ENCODE results near the gene ZNF341. TPM values are rescaled to one million over a fixed set of nuclear protein-coding genes. Genes with fewer than 3 reads are reported as not detected.
"Not testable (repeated sequence)": the region's sequence is repeated elsewhere in the genome, so short reads cannot be mapped to it uniquely, and the experiment has no call there.

ZNF341 gene
- total RNA-seq, 1 donor from 2014 or later = 0.53 TPM

GRCh38 chr20:33693289-33693688 is 38.5 kb upstream of the ZNF341 start:
- FAIRE-seq (no peak), DNase-seq (ENCODE audit: low read depth) (no peak)
- H3K36me3 ChIP-seq (ENCODE audit: control insufficient read depth, insufficient read depth, low read length) = no peaks in the 10 kb centered on the region
- no peak overlapping the region for H3K4me3 ChIP-seq (ENCODE audit: low read depth, low read length)
- no peaks in the 10 kb centered on the region for H3K27me3 ChIP-seq (ENCODE audit: control insufficient read depth, insufficient read depth, low read length)
- no peak for TF ChIP-seq CTCF (IDR thresholded peaks at IDR 0.05; ENCODE audit: insufficient read depth, low read length, severe bottlenecking)

GRCh38 chr20:33693741-33694638 is 37.8 kb upstream of the ZNF341 start:
- FAIRE-seq = no peak
- H3K4me3 ChIP-seq (ENCODE audit: low read depth, low read length) = no peak overlapping the region
- H3K36me3 ChIP-seq (ENCODE audit: control insufficient read depth, insufficient read depth, low read length) = no peaks in the 10 kb centered on the region
- H3K27me3 ChIP-seq (ENCODE audit: control insufficient read depth, insufficient read depth, low read length) = no peaks in the 10 kb centered on the region
- TF ChIP-seq CTCF (IDR thresholded peaks at IDR 0.05; ENCODE audit: insufficient read depth, low read length, severe bottlenecking) = no peak
- DNase-seq (ENCODE audit: low read depth) = no peak

- no peak for TF ChIP-seq CTCF (IDR thresholded peaks at IDR 0.05; ENCODE audit: insufficient read depth, low read length, severe bottlenecking)
- DNase-seq (ENCODE audit: low read depth) (no peak), FAIRE-seq (no peak)
- H3K36me3 ChIP-seq (ENCODE audit: control insufficient read depth, insufficient read depth, low read length) = no peaks in the 10 kb centered on the region
- H3K4me3 ChIP-seq (ENCODE audit: low read depth, low read length) = no peak overlapping the region
- H3K27me3 ChIP-seq (ENCODE audit: control insufficient read depth, insufficient read depth, low read length) = no peaks in the 10 kb centered on the region
Measured at GRCh38 chr20:33694639-33695012, 37.2 kb upstream of the ZNF341 start.

GRCh38 chr20:33696448-33696847 is 35.3 kb upstream of the ZNF341 start:
- no peak for DNase-seq (ENCODE audit: low read depth)
- no peak overlapping the region for H3K4me3 ChIP-seq (ENCODE audit: low read depth, low read length)
- no peaks in the 10 kb centered on the region for H3K36me3 ChIP-seq (ENCODE audit: control insufficient read depth, insufficient read depth, low read length)
- FAIRE-seq = no peak
- TF ChIP-seq CTCF (IDR thresholded peaks at IDR 0.05; ENCODE audit: insufficient read depth, low read length, severe bottlenecking) = no peak
- H3K27me3 ChIP-seq (ENCODE audit: control insufficient read depth, insufficient read depth, low read length) = no peaks in the 10 kb centered on the region

GRCh38 chr20:33697129-33697528 is 34.7 kb upstream of the ZNF341 start:
- no peak for TF ChIP-seq CTCF (IDR thresholded peaks at IDR 0.05; ENCODE audit: insufficient read depth, low read length, severe bottlenecking)
- H3K4me3 ChIP-seq (ENCODE audit: low read depth, low read length) = no peak overlapping the region
- H3K36me3 ChIP-seq (ENCODE audit: control insufficient read depth, insufficient read depth, low read length) = no peaks in the 10 kb centered on the region
- DNase-seq (ENCODE audit: low read depth) (no peak), FAIRE-seq (no peak)
- no peaks in the 10 kb centered on the region for H3K27me3 ChIP-seq (ENCODE audit: control insufficient read depth, insufficient read depth, low read length)

GRCh38 chr20:33698966-33699365 is 32.8 kb upstream of the ZNF341 start:
- FAIRE-seq; H3K4me3 ChIP-seq (ENCODE audit: low read depth, low read length); H3K27me3 ChIP-seq (ENCODE audit: control insufficient read depth, insufficient read depth, low read length); H3K36me3 ChIP-seq (ENCODE audit: control insufficient read depth, insufficient read depth, low read length); DNase-seq (ENCODE audit: low read depth): not testable (repeated sequence)

- not testable (repeated sequence) for DNase-seq (ENCODE audit: low read depth); H3K27me3 ChIP-seq (ENCODE audit: control insufficient read depth, insufficient read depth, low read length); FAIRE-seq; H3K36me3 ChIP-seq (ENCODE audit: control insufficient read depth, insufficient read depth, low read length); H3K4me3 ChIP-seq (ENCODE audit: low read depth, low read length)
Measured at GRCh38 chr20:33700696-33701441, 30.9 kb upstream of the ZNF341 start.
